Dendritic cell treated with granulocyte-macrophage colony-stimulating factor and Interleukin-4, amounts not matched to agents 40 ng/mL and 50 ng/mL, for 4 days (primary cell): ENCODE data around the gene BLM.
"Not testable (repeated sequence)": the region's sequence is repeated elsewhere in the genome, so short reads cannot be mapped to it uniquely, and the experiment has no call there.

Experiments used
- H3K27ac Mint-ChIP-seq: one replicate; pipeline ENCODE4 v1.8.0; 2022; ENCODE audit warnings: mild to moderate bottlenecking, mixed read lengths
- H3K27me3 Mint-ChIP-seq: one replicate; pipeline ENCODE4 v1.8.0; 2022; ENCODE audit warnings: mild to moderate bottlenecking, mixed read lengths
- H3K36me3 Mint-ChIP-seq: one replicate; pipeline ENCODE4 v1.8.0; 2022; ENCODE audit warnings: low read depth, mixed read lengths
- H3K4me1 Mint-ChIP-seq: one replicate; pipeline ENCODE4 v1.8.0; 2022; ENCODE audit warnings: low read depth, mixed read lengths
- H3K4me3 Mint-ChIP-seq: one replicate; pipeline ENCODE4 v1.8.0; 2022; ENCODE audit warnings: mild to moderate bottlenecking, moderate library complexity, mixed read lengths
- H3K9me3 Mint-ChIP-seq: one replicate; pipeline ENCODE4 v1.8.0; 2022; ENCODE audit warnings: mixed read lengths
- intact Hi-C: fragments of 100-400 bp; cut with micrococcal nuclease; formaldehyde crosslinking; loops from one replicate; pipeline ENCODE4 v1.15.0; 2022

The BLM gene

GRCh38 chr15:90735923-90736322, 18.8 kb downstream of the BLM start:
- no peaks in the 10 kb centered on the region for H3K36me3 Mint-ChIP-seq
- H3K4me1 Mint-ChIP-seq: peaks cover 35% of the 10 kb centered on the region
- intact Hi-C loops: no loop called here
- no peak overlapping the region for H3K27ac Mint-ChIP-seq
- H3K27me3 Mint-ChIP-seq: no peaks in the 10 kb centered on the region
- H3K4me3 Mint-ChIP-seq: no peak overlapping the region
- peaks cover 8% of the 10 kb centered on the region for H3K9me3 Mint-ChIP-seq

- H3K27me3 Mint-ChIP-seq, H3K36me3 Mint-ChIP-seq, H3K9me3 Mint-ChIP-seq, intact Hi-C loops, H3K4me3 Mint-ChIP-seq: not testable (repeated sequence)
- peaks cover 65% of the 10 kb centered on the region for H3K4me1 Mint-ChIP-seq
- H3K27ac Mint-ChIP-seq: peak overlapping the region; percentile 37
These were observed 23.4 kb downstream of the BLM start for GRCh38 chr15:90740545-90740944.

DNA sequence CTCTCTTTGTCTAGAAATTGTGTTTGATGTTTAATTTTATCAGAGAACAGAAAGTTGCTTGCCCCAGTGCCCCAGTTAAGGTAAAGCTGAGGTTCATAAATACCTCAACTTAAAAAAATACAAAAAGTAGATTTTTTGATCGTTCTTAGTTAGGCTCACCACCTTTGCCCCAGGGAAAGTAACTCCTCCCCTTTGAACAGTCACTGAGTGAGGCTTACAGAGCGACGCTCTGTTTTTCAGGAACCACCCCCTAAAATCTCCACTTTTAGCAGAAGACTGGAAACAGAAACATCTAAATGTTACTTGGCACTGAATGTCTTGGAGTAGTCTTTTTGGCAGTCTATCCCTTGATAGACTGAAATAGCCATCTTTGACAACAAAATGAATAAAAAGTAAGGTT, 24.9 kb downstream of the BLM start:
- Mint-ChIP-seq H3K9me3 (no peaks in the 10 kb centered on the region), H3K27ac (peak overlapping the region; percentile 37), H3K27me3 (no peaks in the 10 kb centered on the region), H3K4me1 (peaks cover 62% of the 10 kb centered on the region), H3K36me3 (no peaks in the 10 kb centered on the region), H3K4me3 (no peak overlapping the region)
- intact Hi-C loops: no loop called here

GRCh38 chr15:90743407-90743806, 26.3 kb downstream of the BLM start:
- H3K4me3 Mint-ChIP-seq: no peak overlapping the region
- intact Hi-C loops: no loop called here
- H3K36me3 Mint-ChIP-seq: no peaks in the 10 kb centered on the region
- H3K27ac Mint-ChIP-seq: peak overlapping the region; percentile 37
- peaks cover 54% of the 10 kb centered on the region for H3K4me1 Mint-ChIP-seq
- no peaks in the 10 kb centered on the region for H3K9me3 Mint-ChIP-seq
- no peaks in the 10 kb centered on the region for H3K27me3 Mint-ChIP-seq

DNA sequence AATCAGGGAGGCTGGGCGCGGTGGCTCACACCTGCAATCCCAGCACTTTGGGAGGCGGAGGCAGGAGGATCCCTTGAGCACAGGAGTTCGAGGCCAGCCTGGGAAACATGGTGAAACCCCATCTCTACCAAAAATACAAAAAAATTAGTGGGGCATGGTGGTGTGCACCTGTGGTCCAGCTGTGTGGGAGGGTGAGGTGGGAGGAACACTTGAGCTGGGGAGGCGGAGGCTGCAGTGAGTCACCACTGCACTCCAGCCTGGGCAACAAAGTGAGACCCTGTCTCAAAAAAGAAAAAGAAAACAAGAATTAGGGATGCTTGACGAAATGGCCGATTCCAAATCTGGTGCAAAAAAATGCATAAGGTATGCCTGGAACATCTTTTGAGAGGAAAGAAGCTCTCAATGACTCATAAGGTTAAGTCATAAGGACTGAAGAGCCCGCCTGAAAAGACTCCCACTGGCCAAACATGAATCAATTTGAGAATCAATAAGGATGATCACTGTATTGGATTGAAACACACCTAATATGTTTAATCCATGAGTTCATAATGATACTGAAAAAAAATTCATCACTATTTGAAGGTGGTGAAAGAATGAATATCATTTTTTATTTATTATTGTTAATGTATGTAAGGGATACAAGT, 27.7 kb downstream of the BLM start:
- Mint-ChIP-seq H3K4me1 (peaks cover 52% of the 10 kb centered on the region), H3K27ac (no peak overlapping the region), H3K4me3 (no peak overlapping the region), H3K36me3 (no peaks in the 10 kb centered on the region), H3K27me3 (no peaks in the 10 kb centered on the region), H3K9me3 (no peaks in the 10 kb centered on the region)
- intact Hi-C loops: no loop called here

DNA sequence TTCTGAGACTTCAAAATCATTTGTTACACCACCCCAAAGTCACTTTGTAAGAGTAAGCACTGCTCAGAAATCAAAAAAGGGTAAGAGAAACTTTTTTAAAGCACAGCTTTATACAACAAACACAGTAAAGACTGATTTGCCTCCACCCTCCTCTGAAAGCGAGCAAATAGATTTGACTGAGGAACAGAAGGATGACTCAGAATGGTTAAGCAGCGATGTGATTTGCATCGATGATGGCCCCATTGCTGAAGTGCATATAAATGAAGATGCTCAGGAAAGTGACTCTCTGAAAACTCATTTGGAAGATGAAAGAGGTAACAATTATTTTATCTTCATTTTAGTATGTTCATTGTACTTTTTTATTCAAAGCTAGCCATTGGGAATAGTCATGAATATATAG, 32.6 kb downstream of the BLM start:
- no peaks in the 10 kb centered on the region for H3K9me3 Mint-ChIP-seq

DNA sequence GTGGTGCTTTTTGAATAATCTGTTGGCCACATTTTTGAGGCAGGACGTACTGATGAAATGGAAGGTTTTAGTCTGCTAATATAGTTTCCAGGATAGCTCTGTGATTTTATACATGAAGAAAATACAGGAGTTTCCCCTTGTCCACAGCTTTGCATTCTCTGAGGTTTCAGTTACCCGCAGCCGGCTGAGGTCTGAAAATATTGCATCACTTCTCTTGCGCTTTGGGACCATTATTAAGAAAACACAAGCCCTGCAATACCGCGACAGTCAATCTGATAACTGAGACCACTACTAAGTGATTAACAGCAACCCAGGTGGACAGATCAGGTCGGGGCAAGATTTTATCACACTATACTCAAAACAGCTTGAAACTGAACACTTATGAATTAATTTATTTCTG, 33.0 kb downstream of the BLM start:
- H3K4me1 Mint-ChIP-seq: peaks cover 32% of the 10 kb centered on the region
- no peaks in the 10 kb centered on the region for H3K27me3 Mint-ChIP-seq
- no peaks in the 10 kb centered on the region for H3K36me3 Mint-ChIP-seq
- H3K9me3 Mint-ChIP-seq: no peaks in the 10 kb centered on the region
- no peak overlapping the region for H3K4me3 Mint-ChIP-seq
- intact Hi-C loops: no loop called here
- H3K27ac Mint-ChIP-seq: peak overlapping the region; percentile 20

More for the DNA sequence above, 32.6 kb downstream of the BLM start:
- Mint-ChIP-seq H3K27ac (no peak overlapping the region), H3K4me1 (peaks cover 29% of the 10 kb centered on the region), H3K4me3 (no peak overlapping the region), H3K27me3 (no peaks in the 10 kb centered on the region), H3K36me3 (no peaks in the 10 kb centered on the region)
- intact Hi-C loops: no loop called here

- Mint-ChIP-seq H3K4me1 (peaks cover 39% of the 10 kb centered on the region), H3K27ac (no peak overlapping the region), H3K36me3 (peaks cover 6% of the 10 kb centered on the region), H3K9me3 (no peaks in the 10 kb centered on the region), H3K27me3 (no peaks in the 10 kb centered on the region), H3K4me3 (no peak overlapping the region)
- intact Hi-C loops: no loop called here
These were observed 34.2 kb downstream of the BLM start for GRCh38 chr15:90751300-90751825.

DNA sequence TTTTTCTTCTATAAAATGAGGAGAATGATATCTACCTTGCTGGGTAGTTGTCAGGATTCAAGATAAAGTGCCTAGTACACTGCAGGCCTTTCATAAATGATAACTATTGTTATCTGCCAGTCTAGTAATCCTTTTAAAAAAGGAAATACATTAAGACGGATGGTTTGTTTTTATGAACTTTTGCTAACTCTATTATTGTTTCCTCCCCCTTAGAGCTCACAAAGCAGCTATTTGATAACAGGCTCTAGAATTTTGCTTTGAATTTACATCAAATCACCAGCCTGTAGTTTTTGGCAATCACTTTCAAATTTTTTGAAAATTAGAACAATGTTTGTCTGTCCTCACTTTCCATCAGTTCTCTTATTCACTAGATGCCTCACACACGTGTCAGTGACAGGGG, 39.8 kb downstream of the BLM start:
- peaks cover 6% of the 10 kb centered on the region for H3K36me3 Mint-ChIP-seq
- intact Hi-C loops: no loop called here
- H3K27ac Mint-ChIP-seq: peak overlapping the region; percentile 23
- H3K4me3 Mint-ChIP-seq: no peak overlapping the region
- H3K9me3 Mint-ChIP-seq: no peaks in the 10 kb centered on the region
- H3K27me3 Mint-ChIP-seq: no peaks in the 10 kb centered on the region
- H3K4me1 Mint-ChIP-seq: peaks cover 37% of the 10 kb centered on the region

- Mint-ChIP-seq H3K9me3 (no peaks in the 10 kb centered on the region), H3K27ac (peak overlapping the region; percentile 23), H3K4me3 (no peak overlapping the region), H3K27me3 (no peaks in the 10 kb centered on the region), H3K36me3 (peaks cover 6% of the 10 kb centered on the region), H3K4me1 (peaks cover 43% of the 10 kb centered on the region)
- intact Hi-C loops: no loop called here
These were observed 40.3 kb downstream of the BLM start for GRCh38 chr15:90757461-90757860.

GRCh38 chr15:90760661-90761232, 43.6 kb downstream of the BLM start:
- Mint-ChIP-seq H3K36me3 (peaks cover 2% of the 10 kb centered on the region), H3K27ac (no peak overlapping the region)

DNA sequence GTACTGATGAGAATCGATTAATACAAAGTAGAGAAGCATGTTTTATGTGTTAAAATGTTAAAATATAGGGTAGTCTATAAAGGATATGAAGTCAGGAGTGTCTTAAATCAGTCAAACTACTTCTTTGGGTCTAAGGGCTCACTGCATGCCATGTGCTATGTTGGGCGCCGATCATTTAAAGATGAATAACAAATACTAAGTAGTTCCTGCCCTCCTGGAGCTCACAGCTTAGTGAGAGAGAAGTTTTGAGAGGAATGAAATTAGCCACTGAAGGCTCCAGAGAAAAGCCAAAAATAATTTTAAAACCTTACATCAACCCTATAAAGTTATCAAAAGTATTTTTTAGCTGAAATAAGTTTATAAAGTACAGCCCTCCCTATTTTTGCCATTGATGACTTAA, 44.5 kb downstream of the BLM start:
- H3K9me3 Mint-ChIP-seq: no peaks in the 10 kb centered on the region
- H3K27me3 Mint-ChIP-seq: no peaks in the 10 kb centered on the region
- intact Hi-C loops: no loop called here
- no peaks in the 10 kb centered on the region for H3K36me3 Mint-ChIP-seq
- H3K27ac Mint-ChIP-seq: peak overlapping the region; percentile 37
- no peak overlapping the region for H3K4me3 Mint-ChIP-seq
- H3K4me1 Mint-ChIP-seq: peaks cover 30% of the 10 kb centered on the region

More at GRCh38 chr15:90760661-90761232, 43.6 kb downstream of the BLM start:
- Mint-ChIP-seq H3K4me3 (no peak overlapping the region), H3K27me3 (no peaks in the 10 kb centered on the region), H3K4me1 (peaks cover 31% of the 10 kb centered on the region), H3K9me3 (no peaks in the 10 kb centered on the region)
- intact Hi-C loops: no loop called here

GRCh38 chr15:90762109-90762508, 45.0 kb downstream of the BLM start:
- Mint-ChIP-seq H3K27ac (peak overlapping the region; percentile 37), H3K4me3 (peak overlapping the region; percentile 41), H3K36me3 (peaks cover under 1% of the 10 kb centered on the region), H3K9me3 (no peaks in the 10 kb centered on the region), H3K27me3 (no peaks in the 10 kb centered on the region), H3K4me1 (peaks cover 27% of the 10 kb centered on the region)
- intact Hi-C loops: no loop called here

DNA sequence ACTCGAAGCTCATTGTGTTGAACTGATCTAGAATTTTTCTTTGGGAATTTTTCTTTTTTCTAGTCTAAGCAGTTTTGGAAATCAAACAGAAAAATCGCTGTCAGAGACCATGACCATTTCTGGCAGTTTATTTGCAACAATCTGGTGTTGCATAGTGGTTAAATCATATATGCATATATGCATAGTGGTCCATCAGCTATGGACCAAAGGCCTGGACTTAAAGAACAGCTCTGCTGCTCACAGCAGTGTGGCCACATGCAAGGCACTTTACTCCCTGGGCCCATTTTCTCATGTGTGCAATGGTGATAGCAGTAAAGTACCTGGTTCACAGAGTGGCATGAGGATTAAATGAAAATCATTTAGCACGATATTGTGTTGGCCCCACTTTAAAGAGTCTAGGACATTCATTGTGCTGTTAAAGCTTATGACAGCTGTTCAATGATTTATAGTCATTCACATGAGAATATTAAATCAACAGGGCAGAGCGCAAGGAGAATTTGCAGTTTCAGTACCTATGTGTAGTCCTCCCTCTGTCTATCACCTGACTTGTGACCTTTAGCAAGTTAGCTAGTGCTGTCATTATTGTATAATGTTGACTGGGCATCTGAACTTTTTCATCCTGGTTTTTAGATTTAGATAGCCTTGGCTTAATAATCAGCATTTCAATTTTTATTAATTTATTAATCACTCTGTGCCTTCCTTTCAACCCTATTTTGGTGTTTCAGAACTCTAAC, 46.4 kb downstream of the BLM start:
- no peaks in the 10 kb centered on the region for H3K27me3 Mint-ChIP-seq
- no peak overlapping the region for H3K4me3 Mint-ChIP-seq
- H3K27ac Mint-ChIP-seq: no peak overlapping the region
- H3K4me1 Mint-ChIP-seq: peaks cover 13% of the 10 kb centered on the region
- intact Hi-C loops: no loop called here
- no peaks in the 10 kb centered on the region for H3K9me3 Mint-ChIP-seq
- peaks cover 6% of the 10 kb centered on the region for H3K36me3 Mint-ChIP-seq
